BE2C (cell line): ENCODE results near the gene FRYL. TPM values are rescaled to one million over a fixed set of nuclear protein-coding genes. Genes with fewer than 3 reads are reported as not detected.
"Not testable (repeated sequence)": the region's sequence is repeated elsewhere in the genome, so short reads cannot be mapped to it uniquely, and the experiment has no call there.

Experiments used
- DNase-seq: peaks from one replicate; pipeline ENCODE4 v3.0.0-alpha.2; 2020
- H3K27me3 ChIP-seq: fragments of 250-450 bp; sonication (Bioruptor Pico); 2 replicates; pipeline ENCODE4 v1.5.1; 2020; ENCODE audit warnings: mild to moderate bottlenecking
- H3K36me3 ChIP-seq: fragments of 250-450 bp; sonication (Bioruptor Pico); 2 replicates; pipeline ENCODE4 v1.5.1; 2020; ENCODE audit warnings: mild to moderate bottlenecking
- H3K4me1 ChIP-seq: fragments of 250-450 bp; sonication (Bioruptor Pico); 2 replicates; pipeline ENCODE4 v1.5.1; 2020
- H3K4me3 ChIP-seq: 2 replicates; pipeline ENCODE4 v1.5.1; 2011; ENCODE audit warnings: low read depth, low read length
- H3K9me3 ChIP-seq: fragments of 250-450 bp; sonication (Bioruptor Pico); 2 replicates; pipeline ENCODE4 v1.5.1; 2020
- polyA plus RNA-seq: library from polyadenylated mRNA; unstranded; fragments of >200 nt; gene quantifications from one replicate; pipeline ENCODE4 v1.2.1, GENCODE V29; 2012; ENCODE audit warnings: low read depth, missing spikeins; ENCODE audit not compliant: insufficient read length, insufficient read depth
- TF ChIP-seq, protein P1 (sequence below): IDR thresholded peaks from 2 replicates; pipeline ENCODE4 v1.5.1; 2012; ENCODE audit warnings: mild to moderate bottlenecking, low read depth, low read length

FRYL gene
- polyA plus RNA-seq, result 14.1 TPM

DNA sequence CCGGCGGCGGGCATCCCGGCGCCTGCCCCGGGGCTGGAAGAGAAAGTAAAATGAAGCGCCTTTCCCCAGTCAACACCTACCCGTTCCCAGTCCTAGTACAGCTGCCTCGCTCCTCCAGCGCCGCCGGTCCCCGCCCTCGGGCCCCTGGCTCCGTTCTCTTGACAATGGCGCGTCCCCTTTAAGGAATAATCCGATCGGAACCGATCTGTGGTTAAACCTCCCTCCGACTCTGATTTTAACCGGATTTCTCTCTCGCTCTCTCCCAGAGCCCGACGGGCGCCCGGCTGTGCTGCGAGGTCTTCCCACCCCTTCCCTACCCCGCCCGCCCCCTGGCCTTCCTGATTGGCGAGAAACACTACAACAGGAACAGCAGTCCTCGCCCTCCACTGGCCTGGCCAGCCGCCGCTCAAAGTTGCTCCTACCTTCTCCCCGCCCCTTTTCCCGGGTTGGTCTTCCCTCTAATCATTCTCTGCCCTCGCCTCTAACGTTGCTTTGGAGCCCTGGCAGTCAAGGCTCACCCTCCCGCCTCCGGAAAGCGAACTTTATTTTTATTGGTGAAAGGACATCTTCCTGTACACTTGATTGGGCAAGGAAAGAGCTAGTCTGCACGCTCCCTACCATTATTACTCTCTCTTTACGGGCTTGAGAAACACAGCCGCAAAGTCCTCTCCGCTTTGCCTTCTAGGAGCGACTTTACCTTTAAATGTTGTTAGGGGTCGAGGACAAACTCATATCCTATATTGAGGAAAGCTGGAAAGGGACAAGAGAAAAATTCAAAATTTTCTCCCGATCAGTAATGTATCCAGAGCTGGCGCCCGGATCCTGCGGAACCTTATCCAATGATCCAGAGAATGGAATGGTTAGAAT lies at the start of gene FRYL:
Gene FRYL (minus strand): TSS at position 282 of the 867 bp plus-strand sequence. CDS start 145,869 bp downstream, outside the sequence.
- Histone ChIP-seq H3K27me3 (no peaks in the 10 kb centered on the region; the same call in 1 of the 2 replicates), H3K36me3 (peaks cover 3% of the 10 kb centered on the region; the same call in 1 of the 2 replicates), H3K4me1 (no peaks in the 10 kb centered on the region), H3K9me3 (no peaks in the 10 kb centered on the region), H3K4me3 (peak within 1 kb of the TSS; percentile 89)
- TF ChIP-seq, protein P1, sequence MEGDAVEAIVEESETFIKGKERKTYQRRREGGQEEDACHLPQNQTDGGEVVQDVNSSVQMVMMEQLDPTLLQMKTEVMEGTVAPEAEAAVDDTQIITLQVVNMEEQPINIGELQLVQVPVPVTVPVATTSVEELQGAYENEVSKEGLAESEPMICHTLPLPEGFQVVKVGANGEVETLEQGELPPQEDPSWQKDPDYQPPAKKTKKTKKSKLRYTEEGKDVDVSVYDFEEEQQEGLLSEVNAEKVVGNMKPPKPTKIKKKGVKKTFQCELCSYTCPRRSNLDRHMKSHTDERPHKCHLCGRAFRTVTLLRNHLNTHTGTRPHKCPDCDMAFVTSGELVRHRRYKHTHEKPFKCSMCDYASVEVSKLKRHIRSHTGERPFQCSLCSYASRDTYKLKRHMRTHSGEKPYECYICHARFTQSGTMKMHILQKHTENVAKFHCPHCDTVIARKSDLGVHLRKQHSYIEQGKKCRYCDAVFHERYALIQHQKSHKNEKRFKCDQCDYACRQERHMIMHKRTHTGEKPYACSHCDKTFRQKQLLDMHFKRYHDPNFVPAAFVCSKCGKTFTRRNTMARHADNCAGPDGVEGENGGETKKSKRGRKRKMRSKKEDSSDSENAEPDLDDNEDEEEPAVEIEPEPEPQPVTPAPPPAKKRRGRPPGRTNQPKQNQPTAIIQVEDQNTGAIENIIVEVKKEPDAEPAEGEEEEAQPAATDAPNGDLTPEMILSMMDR, result no peak
- peak; percentile 99 for DNase-seq

DNA sequence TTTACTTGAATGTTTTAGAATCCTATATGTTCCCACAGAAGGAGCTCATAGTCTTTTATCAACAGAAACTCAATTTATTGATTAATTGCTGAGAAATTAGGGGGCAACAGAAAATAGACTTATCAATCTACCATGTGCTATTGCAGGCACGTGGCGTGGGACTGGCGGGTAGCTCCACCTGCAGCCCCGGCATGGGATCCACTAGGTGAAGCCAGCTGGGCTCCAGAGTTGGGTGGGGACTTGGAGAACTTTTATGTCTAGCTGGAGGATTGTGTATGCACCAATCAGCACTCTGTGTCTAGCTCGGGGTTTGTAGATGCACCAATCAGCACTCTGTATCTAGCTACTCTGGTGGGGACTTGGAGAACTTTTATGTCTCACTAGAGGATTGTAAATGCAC lies 47.5 kb upstream of the FRYL start:
- Histone ChIP-seq H3K36me3 (no peaks in the 10 kb centered on the region; the same call in 1 of the 2 replicates), H3K4me3 (no peak overlapping the region), H3K9me3 (no peaks in the 10 kb centered on the region), H3K4me1 (no peaks in the 10 kb centered on the region; the same call in 1 of the 2 replicates), H3K27me3 (no peaks in the 10 kb centered on the region)
- TF ChIP-seq, protein P1, result no peak
- DNase-seq, result no peak

DNA sequence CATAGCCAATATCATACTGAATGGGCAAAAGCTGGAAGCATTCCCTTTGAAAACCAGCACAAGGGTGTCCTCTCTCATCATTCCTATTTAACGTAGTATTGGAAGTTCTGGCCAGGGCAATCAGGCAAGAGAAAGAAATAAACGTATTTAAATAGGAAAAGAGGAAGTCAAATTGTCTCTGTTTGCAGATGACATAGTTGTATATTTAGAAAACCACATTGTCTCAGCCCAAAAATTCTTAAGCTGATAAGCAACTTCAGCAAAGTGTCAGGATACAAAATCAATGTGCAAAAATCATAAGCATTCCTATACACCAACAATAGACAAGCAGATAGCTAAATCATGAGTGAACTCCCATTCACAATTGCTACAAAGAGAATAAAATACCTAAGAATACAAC lies 41.4 kb upstream of the FRYL start:
- DNase-seq, H3K27me3 ChIP-seq, H3K36me3 ChIP-seq, H3K4me3 ChIP-seq, H3K9me3 ChIP-seq, H3K4me1 ChIP-seq: not testable (repeated sequence)

DNA sequence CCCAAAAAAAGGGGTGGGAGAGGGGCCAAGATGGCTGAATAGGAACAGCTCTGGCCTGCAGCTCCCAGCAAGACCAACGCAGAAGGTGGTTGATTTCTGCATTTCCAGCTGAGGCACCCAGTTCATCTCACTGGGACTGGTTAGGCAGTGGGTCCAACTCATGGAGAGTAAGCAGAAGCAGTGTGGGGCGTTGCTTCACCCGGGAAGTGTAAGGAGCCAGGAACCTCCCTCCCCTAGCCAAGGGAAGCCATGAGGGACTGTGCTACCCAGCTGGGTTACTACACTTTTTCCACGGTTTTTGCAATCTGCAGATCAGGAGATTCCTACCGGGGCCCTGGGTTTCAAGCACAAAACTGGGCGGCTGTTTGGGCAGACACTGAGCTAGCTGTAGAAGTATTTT lies 36.9 kb upstream of the FRYL start:
- no peak for DNase-seq
- Histone ChIP-seq H3K4me1 (no peaks in the 10 kb centered on the region), H3K4me3 (no peak overlapping the region), H3K9me3 (no peaks in the 10 kb centered on the region), H3K36me3 (no peaks in the 10 kb centered on the region), H3K27me3 (no peaks in the 10 kb centered on the region; the same call in 1 of the 2 replicates)
- TF ChIP-seq, protein P1, result no peak

DNA sequence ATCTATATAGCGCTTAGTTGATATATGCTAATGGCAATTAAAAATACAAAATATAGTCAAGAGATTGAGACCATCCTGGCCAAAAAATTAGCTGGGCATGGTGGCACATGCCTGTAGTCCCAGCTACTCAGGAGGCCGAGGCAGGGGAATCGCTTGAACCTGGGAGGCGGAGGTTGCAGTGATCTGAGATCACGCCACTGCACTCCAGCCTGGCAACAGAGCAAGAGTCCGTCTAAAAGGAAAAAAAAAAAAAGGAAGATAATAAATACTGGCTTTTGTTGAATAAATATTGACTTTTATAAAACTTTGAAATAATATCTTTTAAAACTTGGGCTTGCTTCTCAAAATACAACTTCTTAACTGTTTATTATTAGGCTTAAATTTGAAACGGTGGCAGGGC lies 36.2 kb upstream of the FRYL start:
- not testable (repeated sequence) for DNase-seq, H3K4me1 ChIP-seq, H3K4me3 ChIP-seq, H3K27me3 ChIP-seq, H3K36me3 ChIP-seq, H3K9me3 ChIP-seq

DNA sequence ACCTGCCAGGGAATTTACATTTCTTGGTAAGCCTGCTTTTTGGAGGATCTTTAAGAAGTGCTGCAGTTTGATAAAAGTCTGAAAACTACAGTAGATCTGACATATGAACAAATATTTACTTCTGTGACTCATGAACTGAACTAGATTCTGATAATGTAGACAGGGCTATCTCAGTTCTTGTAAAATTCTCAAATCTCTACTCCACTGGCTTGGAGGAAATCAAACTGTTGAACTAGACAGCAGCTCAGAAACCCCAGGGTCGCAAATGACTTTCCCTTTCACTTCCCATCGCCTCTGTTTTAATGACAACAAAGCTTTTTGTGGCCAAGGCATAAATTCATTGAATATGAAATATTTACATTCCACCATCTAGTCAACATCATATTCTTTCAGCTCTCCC lies 35.4 kb upstream of the FRYL start:
- no peak for DNase-seq
- TF ChIP-seq, protein P1, result no peak
- no peak overlapping the region for H3K4me3 ChIP-seq
- no peaks in the 10 kb centered on the region for H3K36me3 ChIP-seq
- no peaks in the 10 kb centered on the region for H3K4me1 ChIP-seq
- no peaks in the 10 kb centered on the region; the same call in 1 of the 2 replicates for H3K27me3 ChIP-seq
- H3K9me3 ChIP-seq, result no peaks in the 10 kb centered on the region

DNA sequence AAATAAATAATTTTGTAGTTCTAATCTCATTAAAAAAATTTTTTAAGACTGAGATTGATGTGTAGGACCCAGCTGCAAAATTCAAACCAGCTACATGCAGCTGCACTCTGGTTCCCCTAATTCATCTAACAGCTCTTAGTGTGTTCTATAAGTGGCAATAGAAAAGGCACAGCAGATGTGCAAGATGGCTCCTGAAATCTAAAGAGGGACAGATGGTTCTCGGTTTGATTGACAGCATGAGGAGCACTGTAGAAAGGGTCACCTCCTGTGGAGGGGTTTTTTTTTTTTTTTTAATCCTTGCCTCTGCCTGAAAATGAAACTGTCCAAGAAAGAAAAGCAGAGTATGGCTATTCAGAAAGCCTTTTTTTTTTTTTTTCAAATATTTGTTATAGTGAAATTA lies 33.9 kb upstream of the FRYL start:
- no peaks in the 10 kb centered on the region for H3K9me3 ChIP-seq
- no peak overlapping the region for H3K4me3 ChIP-seq
- no peaks in the 10 kb centered on the region; the same call in 1 of the 2 replicates for H3K27me3 ChIP-seq
- TF ChIP-seq, protein P1, result no peak
- DNase-seq, result no peak
- no peaks in the 10 kb centered on the region for H3K36me3 ChIP-seq
- no peaks in the 10 kb centered on the region for H3K4me1 ChIP-seq
